ENCODE data around the gene CCL1.
A peak's percentile ranks its signal among the peaks of the same experiment; 100 is the strongest.

CCL1 gene

GRCh38 chr17:34382621-34383124 lies 19.6 kb upstream of the CCL1 start:
- DNase-seq = no peak

DNA sequence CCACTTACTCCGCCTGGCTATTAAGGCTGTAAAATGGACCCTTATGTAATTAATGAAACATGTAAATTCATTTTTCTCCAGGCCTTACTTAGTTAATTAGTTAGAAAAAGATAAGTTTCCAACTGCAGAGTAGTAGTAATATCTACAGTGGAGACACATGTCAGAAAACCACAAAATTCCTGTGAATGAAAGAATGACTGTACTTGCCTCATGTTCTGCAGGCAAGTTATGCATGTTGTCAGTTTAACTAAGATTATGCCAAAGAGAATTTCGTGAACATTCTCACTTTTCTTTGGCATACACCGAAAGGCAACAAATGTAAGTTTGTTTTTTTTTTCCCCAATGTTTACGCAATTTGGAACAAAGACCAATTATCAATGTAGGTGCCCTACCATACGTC lies 16.8 kb upstream of the CCL1 start:
- DNase-seq = no peak

GRCh38 chr17:34378664-34379101 lies 15.7 kb upstream of the CCL1 start:
- no peak for DNase-seq

DNA sequence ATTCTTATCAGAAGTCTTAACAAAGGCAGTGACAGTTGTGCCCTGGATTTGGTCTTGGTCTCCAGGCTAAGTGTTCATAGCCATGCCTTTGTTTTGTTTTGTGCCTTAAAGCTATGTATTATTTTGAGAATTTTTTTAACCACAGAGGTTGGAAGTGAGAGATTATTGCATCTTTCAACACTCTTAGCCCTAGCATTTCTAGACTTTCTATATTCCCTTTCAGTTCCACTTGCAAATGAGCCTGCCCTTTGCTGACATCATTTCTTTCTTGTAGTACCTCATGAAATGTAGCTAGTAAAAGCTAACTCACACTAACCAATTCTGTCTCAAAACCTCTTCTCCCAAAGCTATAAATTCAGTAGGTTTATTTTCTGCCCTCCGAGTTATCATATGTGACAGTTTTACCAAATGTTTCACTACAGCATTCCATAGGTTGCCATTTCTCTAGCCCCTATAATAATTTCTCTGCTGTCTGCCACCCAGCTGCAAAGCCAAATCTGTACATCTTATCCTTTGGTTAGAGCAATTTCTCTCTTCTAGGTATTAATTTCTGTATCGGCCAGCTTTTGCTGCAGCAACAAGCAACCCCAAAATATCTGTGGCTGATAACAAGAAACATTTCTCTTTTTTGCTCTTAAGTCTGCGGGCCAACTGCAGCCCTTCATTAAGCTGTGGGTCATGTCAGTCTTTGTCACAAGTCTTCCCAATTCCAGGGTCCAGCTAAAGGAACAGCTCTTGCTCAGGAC lies 14.2 kb upstream of the CCL1 start:
- no peak for DNase-seq

GRCh38 chr17:34375426-34375997 lies 12.5 kb upstream of the CCL1 start:
- no peak for DNase-seq

DNA sequence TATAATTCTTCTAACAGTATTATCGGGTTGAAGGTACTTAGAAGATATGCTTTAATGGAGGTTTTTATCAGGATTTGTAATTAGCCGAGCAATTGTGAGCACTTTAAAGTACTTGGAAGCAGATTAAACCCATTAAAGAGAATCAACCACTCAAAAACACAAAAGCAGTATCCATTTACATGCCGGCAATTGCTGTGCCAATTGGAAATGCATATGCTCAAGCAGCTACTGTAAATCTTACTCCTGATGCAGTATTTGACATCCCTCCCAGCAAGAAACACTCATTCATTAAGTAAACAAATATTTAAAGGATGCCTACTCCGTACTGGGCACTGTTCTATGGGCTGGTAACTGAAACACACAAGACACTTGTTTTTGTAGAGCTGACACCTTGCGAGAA lies 11.4 kb upstream of the CCL1 start:
- DNase-seq = no peak

- DNase-seq = no peak
These were observed 8.5 kb upstream of the CCL1 start for GRCh38 chr17:34371405-34372100.

DNA sequence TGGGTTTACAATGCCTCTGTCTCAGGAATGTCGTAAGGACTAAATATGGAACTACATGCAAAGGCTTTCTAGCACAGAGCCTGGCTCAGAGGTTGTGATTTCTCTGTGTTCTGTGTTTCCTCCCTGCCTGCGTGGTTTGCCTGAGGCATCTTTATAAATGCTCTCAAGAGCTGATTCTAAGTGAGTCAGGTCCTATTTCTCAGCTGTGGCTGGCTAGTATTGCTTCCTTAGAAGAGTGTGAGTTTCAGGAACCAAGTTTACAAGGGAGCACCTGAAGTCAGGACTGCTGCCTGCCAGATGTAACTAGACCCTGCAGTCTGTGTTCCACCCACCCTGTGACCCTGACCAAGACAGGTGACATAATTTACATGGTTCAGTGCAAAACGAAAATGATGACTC lies 8.0 kb upstream of the CCL1 start:
- DNase-seq = no peak

GRCh38 chr17:34370376-34370996 lies 7.5 kb upstream of the CCL1 start:
- no peak for DNase-seq

GRCh38 chr17:34369571-34369970 lies 6.5 kb upstream of the CCL1 start:
- DNase-seq = no peak

GRCh38 chr17:34368946-34369500 lies 6.0 kb upstream of the CCL1 start:
- DNase-seq = no peak

DNA sequence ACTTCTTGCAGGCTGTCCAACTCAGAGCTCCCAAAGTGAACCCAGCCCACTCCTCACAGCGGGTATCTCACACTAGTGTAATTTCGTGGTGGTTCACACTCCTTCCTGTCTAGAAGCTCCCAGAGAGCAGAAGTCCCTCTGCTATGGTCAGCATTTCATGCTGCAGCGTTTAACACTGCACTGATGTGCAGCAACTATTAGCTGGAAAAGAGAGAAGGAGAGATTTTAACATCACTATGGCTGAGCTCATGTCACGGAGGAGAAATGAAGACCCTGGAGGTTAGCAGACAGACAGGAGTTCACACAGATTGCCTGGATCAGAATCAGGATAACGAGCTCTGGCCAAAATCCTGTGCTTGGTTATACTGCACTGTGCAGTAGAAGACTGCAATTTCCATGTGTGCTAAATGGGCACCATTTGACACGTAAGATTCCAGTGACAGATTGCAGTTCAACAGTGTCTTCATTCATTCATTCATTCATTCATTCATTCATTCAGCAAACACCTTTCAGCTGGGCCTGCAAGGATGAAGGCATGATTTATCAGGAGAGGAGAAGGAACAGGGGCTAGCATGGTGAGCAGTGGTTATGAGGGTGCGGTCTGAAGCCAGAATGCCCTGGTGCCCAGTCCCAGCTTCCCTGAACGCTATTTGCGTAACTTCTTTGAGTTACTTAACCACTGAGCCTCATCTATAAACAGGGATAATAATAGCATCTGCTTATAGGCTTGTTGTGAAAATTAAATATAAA lies 5.3 kb upstream of the CCL1 start:
- DNase-seq = no peak

GRCh38 chr17:34367486-34368195 lies 4.6 kb upstream of the CCL1 start:
- no peak for DNase-seq

GRCh38 chr17:34366529-34367107 lies 3.6 kb upstream of the CCL1 start:
- no peak for DNase-seq

GRCh38 chr17:34366010-34366409 lies 3.0 kb upstream of the CCL1 start:
- no peak for DNase-seq

DNA sequence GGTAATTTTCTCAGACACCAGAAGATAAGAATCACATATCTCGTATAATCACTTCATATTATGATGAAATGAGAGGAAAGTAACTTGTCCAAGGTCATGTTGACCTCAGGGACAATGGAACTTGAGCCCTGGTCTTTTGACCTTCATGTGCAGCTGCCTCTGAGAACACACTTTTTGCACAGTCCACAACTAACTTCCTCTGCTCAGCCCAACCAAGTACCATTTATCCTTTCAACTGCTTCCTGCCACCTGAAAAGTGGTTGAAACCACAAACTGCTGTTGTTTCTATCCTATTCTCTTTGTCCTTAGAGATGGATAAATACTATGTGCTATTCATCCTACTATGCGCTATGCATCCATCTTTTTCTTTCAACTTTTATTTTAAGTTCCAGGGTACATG lies 2.3 kb upstream of the CCL1 start:
- DNase-seq = no peak

DNA sequence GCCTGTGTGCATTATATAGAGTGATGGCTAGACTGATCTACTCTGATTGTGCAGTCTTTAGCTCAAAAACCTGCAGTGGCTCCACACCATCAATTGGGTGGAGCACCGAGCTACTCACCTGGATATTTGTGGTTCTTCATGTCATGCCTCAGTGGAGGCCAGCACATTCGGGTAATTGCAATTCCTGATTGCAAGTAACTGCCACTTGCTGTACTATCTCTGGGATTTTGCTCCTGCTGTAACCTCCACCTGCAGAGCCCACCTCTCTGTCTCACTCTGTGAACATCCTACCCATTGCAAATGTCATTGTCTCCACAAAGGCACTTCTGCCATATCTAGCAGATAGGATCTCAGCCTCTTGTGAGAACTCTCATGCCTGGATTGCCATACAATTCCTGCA lies 1.7 kb upstream of the CCL1 start:
- no peak for DNase-seq

DNA sequence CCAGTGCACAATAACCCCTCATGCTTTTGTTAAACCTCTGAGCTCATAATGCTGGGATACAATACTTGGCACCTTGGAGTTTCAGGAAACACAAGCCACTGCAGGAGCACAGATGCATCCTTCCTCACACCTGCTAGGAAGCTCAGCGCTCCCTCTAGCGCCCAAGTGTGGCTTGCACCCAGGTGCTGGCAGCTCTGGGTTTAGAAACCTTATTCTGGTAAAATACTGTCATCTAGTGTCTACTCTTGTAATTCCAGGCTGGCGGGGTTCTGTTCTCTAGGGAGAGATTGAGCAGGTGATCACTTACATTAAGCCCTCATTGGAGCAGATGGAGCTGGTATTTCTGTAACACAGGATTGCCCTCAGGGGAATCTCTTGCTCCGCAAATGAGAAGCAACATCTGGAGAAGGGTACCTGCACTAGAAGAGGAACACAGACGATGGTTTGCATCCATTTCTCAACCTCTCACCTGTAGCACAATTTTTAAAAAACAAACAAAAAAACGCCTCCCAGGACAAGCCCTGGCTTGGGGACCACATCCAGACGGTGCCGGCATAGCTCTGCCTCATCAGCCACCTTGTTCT lies 1.5 kb downstream of the CCL1 start:
- DNase-seq = peak; percentile 70

- no peak for DNase-seq
These were observed 2.3 kb downstream of the CCL1 start for GRCh38 chr17:34360601-34361270.

GRCh38 chr17:34358631-34359030 lies 4.4 kb downstream of the CCL1 start:
- no peak for DNase-seq

DNA sequence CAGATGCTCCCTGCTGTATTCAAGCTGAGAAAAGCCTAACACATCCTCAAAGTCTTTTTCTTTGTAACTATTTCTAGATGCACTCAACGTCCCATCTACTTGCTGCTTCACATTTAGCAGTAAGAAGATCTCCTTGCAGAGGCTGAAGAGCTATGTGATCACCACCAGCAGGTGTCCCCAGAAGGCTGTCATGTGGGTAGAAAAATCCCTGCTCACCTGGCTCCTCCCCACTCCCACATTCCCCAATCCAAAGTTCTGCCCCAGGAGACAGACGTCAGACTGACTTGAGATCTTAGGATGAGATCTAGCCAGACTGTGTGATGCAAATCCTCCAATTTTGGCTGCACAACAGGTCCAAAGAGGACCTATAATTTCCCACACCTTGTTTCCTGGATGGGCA lies 5.6 kb downstream of the CCL1 start:
- no peak for DNase-seq
